Activated CD4-positive, alpha-beta T cell treated with anti-CD3 and anti-CD28 coated beads, Interleukin-2, amount 10 ng/mL, durations not matched to agents 24 days and 14 days (primary cell): ENCODE results near the gene TASOR2. TPM values are rescaled to one million over a fixed set of nuclear protein-coding genes. Genes with fewer than 3 reads are reported as not detected.

Experiments
- DNase-seq: peaks from one replicate; pipeline ENCODE4 v3.0.0; 2022
- H3K27ac Mint-ChIP-seq: one replicate; pipeline ENCODE4 v1.8.0; 2022; ENCODE audit warnings: mild to moderate bottlenecking, mixed read lengths
- H3K27me3 Mint-ChIP-seq: one replicate; pipeline ENCODE4 v1.8.0; 2022; ENCODE audit warnings: mixed read lengths
- H3K36me3 Mint-ChIP-seq: one replicate; pipeline ENCODE4 v1.8.0; 2022; ENCODE audit warnings: low read depth, mild to moderate bottlenecking, mixed read lengths
- H3K4me1 Mint-ChIP-seq: one replicate; pipeline ENCODE4 v1.8.0; 2021; ENCODE audit warnings: mixed read lengths
- H3K4me3 Mint-ChIP-seq: one replicate; pipeline ENCODE4 v1.8.0; 2022; ENCODE audit warnings: mild to moderate bottlenecking, moderate library complexity, mixed read lengths
- H3K9me3 Mint-ChIP-seq: one replicate; pipeline ENCODE4 v1.8.0; 2021; ENCODE audit warnings: mixed read lengths
- intact Hi-C: fragments of 100-400 bp; cut with micrococcal nuclease; formaldehyde crosslinking; loops from one replicate; pipeline ENCODE4 v1.15.1; 2023
- total RNA-seq: library from RNA; stranded (reverse); gene quantifications from 2 replicates; pipeline ENCODE4 v1.2.3, GENCODE V29; 2022

Gene TASOR2
- total RNA-seq, 1 donor from 2014 or later, result 78.2 TPM

- Mint-ChIP-seq H3K4me3 (no peak overlapping the region), H3K27ac (peak overlapping the region; percentile 88)
- intact Hi-C loops, result no loop called here
Observed at GRCh38 chr10:5648494-5649457, 35.9 kb upstream of the TASOR2 start.

GRCh38 chr10:5649746-5650145 is 34.9 kb upstream of the TASOR2 start:
- Mint-ChIP-seq H3K27me3 (no peaks in the 10 kb centered on the region), H3K27ac (peak overlapping the region; percentile 48), H3K36me3 (peaks cover 19% of the 10 kb centered on the region), H3K9me3 (no peaks in the 10 kb centered on the region), H3K4me3 (no peak overlapping the region), H3K4me1 (peaks cover 3% of the 10 kb centered on the region)
- intact Hi-C loops, result no loop called here
- DNase-seq, result no peak

More at GRCh38 chr10:5648494-5649457, 35.9 kb upstream of the TASOR2 start:
- H3K9me3 Mint-ChIP-seq, result no peaks in the 10 kb centered on the region
- no peak for DNase-seq
- no peaks in the 10 kb centered on the region for H3K27me3 Mint-ChIP-seq
- peaks cover 22% of the 10 kb centered on the region for H3K36me3 Mint-ChIP-seq
- H3K4me1 Mint-ChIP-seq, result peaks cover 3% of the 10 kb centered on the region

GRCh38 chr10:5650664-5651387 is 33.8 kb upstream of the TASOR2 start:
- H3K27ac Mint-ChIP-seq, result no peak overlapping the region
- H3K9me3 Mint-ChIP-seq, result no peaks in the 10 kb centered on the region
- H3K4me3 Mint-ChIP-seq, result no peak overlapping the region
- H3K36me3 Mint-ChIP-seq, result peaks cover 19% of the 10 kb centered on the region
- H3K27me3 Mint-ChIP-seq, result no peaks in the 10 kb centered on the region
- DNase-seq, result no peak
- H3K4me1 Mint-ChIP-seq, result peaks cover 9% of the 10 kb centered on the region
- intact Hi-C loops, result no loop called here

GRCh38 chr10:5651388-5651764 is 33.3 kb upstream of the TASOR2 start:
- H3K36me3 Mint-ChIP-seq, result peaks cover 19% of the 10 kb centered on the region
- H3K9me3 Mint-ChIP-seq, result no peaks in the 10 kb centered on the region
- H3K27me3 Mint-ChIP-seq, result no peaks in the 10 kb centered on the region
- peaks cover 9% of the 10 kb centered on the region for H3K4me1 Mint-ChIP-seq
- no peak overlapping the region for H3K4me3 Mint-ChIP-seq
- DNase-seq, result no peak
- intact Hi-C loops, result no loop called here
- no peak overlapping the region for H3K27ac Mint-ChIP-seq

GRCh38 chr10:5652746-5653145 is 31.9 kb upstream of the TASOR2 start:
- H3K9me3 Mint-ChIP-seq, result no peaks in the 10 kb centered on the region

GRCh38 chr10:5654218-5654755 is 30.4 kb upstream of the TASOR2 start:
- Mint-ChIP-seq H3K27ac (no peak overlapping the region), H3K36me3 (peaks cover 6% of the 10 kb centered on the region), H3K9me3 (no peaks in the 10 kb centered on the region), H3K27me3 (no peaks in the 10 kb centered on the region), H3K4me3 (no peak overlapping the region), H3K4me1 (peaks cover 15% of the 10 kb centered on the region)
- intact Hi-C loops, result no loop called here
- no peak for DNase-seq

More at GRCh38 chr10:5652746-5653145, 31.9 kb upstream of the TASOR2 start:
- Mint-ChIP-seq H3K27me3 (no peaks in the 10 kb centered on the region), H3K27ac (no peak overlapping the region), H3K4me3 (no peak overlapping the region), H3K4me1 (peaks cover 16% of the 10 kb centered on the region), H3K36me3 (peaks cover 11% of the 10 kb centered on the region)
- DNase-seq, result no peak
- intact Hi-C loops, result no loop called here

GRCh38 chr10:5655121-5655520 is 29.5 kb upstream of the TASOR2 start:
- Mint-ChIP-seq H3K27me3 (no peaks in the 10 kb centered on the region), H3K9me3 (no peaks in the 10 kb centered on the region), H3K4me1 (peaks cover 22% of the 10 kb centered on the region), H3K4me3 (no peak overlapping the region), H3K27ac (no peak overlapping the region), H3K36me3 (peaks cover 1% of the 10 kb centered on the region)
- DNase-seq, result no peak
- intact Hi-C loops, result no loop called here

- H3K9me3 Mint-ChIP-seq, result no peaks in the 10 kb centered on the region
- no peak overlapping the region for H3K27ac Mint-ChIP-seq
- peaks cover 24% of the 10 kb centered on the region for H3K4me1 Mint-ChIP-seq
- intact Hi-C loops, result no loop called here
- H3K4me3 Mint-ChIP-seq, result peak overlapping the region; percentile 16
- no peaks in the 10 kb centered on the region for H3K27me3 Mint-ChIP-seq
- DNase-seq, result no peak
- H3K36me3 Mint-ChIP-seq, result no peaks in the 10 kb centered on the region
Observed at GRCh38 chr10:5656737-5657579, 27.7 kb upstream of the TASOR2 start.

GRCh38 chr10:5658871-5659618 is 25.6 kb upstream of the TASOR2 start:
- no peak for DNase-seq
- Mint-ChIP-seq H3K4me1 (peaks cover 24% of the 10 kb centered on the region), H3K4me3 (no peak overlapping the region), H3K36me3 (no peaks in the 10 kb centered on the region), H3K27ac (no peak overlapping the region), H3K9me3 (no peaks in the 10 kb centered on the region), H3K27me3 (no peaks in the 10 kb centered on the region)
- intact Hi-C loops, result no loop called here

- H3K27ac Mint-ChIP-seq, result peak overlapping the region; percentile 43
- peaks cover 2% of the 10 kb centered on the region for H3K27me3 Mint-ChIP-seq
- H3K4me3 Mint-ChIP-seq, result no peak overlapping the region
- DNase-seq, result no peak
- intact Hi-C loops, result no loop called here
- peaks cover 24% of the 10 kb centered on the region for H3K4me1 Mint-ChIP-seq
- no peaks in the 10 kb centered on the region for H3K9me3 Mint-ChIP-seq
- no peaks in the 10 kb centered on the region for H3K36me3 Mint-ChIP-seq
Observed at GRCh38 chr10:5659702-5660528, 24.7 kb upstream of the TASOR2 start.

- H3K27ac Mint-ChIP-seq, result no peak overlapping the region
- H3K36me3 Mint-ChIP-seq, result no peaks in the 10 kb centered on the region
- no peak for DNase-seq
- no peaks in the 10 kb centered on the region for H3K9me3 Mint-ChIP-seq
- H3K27me3 Mint-ChIP-seq, result peaks cover 5% of the 10 kb centered on the region
- H3K4me3 Mint-ChIP-seq, result no peak overlapping the region
- H3K4me1 Mint-ChIP-seq, result peaks cover 21% of the 10 kb centered on the region
- intact Hi-C loops, result no loop called here
Observed at GRCh38 chr10:5661043-5661442, 23.6 kb upstream of the TASOR2 start.
